Right lobe of liver (tissue), 6 donors: ENCODE results near the gene CACNA2D1. TPM values are rescaled to one million over a fixed set of nuclear protein-coding genes. Genes with fewer than 3 reads are reported as not detected.
A peak's percentile ranks its signal among the peaks of the same experiment; 100 is the strongest.

Source experiments
- ATAC-seq, 4 donors: fragments of 200-7000 bp; cut with Tn5 transposase; one replicate each; pipeline ENCODE4 v1.9.1; 2020; ENCODE audit warnings: mild to moderate bottlenecking in 4 of 4, moderate library complexity in 4 of 4
- DNase-seq, 3 donors: peaks; one replicate each; pipeline ENCODE4 v3.0.0-alpha.2; 2020
- H3K27ac ChIP-seq, 3 donors: fragments of 200-600 bp; one replicate each; pipeline ENCODE4 v1.8.0; 2022
- H3K27me3 ChIP-seq, 2 donors: fragments of 200-600 bp; one replicate each; pipeline ENCODE4 v1.8.0; 2022
- H3K36me3 ChIP-seq, 4 donors: fragments of 200-600 bp; sonication (generic) in 1 of 4; one replicate each; pipeline versions ENCODE4 v1.5.1 to v1.8.0; 2017 to 2022; ENCODE audit warnings: control low read depth in 1 of 4
- H3K4me1 ChIP-seq, 4 donors: fragments of 200-600 bp; sonication (generic) in 1 of 4; one replicate each; pipeline versions ENCODE4 v1.5.1 to v1.8.0; 2017 to 2022; ENCODE audit warnings: control low read depth in 1 of 4
- H3K4me3 ChIP-seq, 3 donors: fragments of 200-600 bp; one replicate each; pipeline ENCODE4 v1.8.0; 2022
- H3K9me3 ChIP-seq, 4 donors: fragments of 200-600 bp; sonication (generic) in 1 of 4; one replicate each; pipeline versions ENCODE4 v1.5.1 to v1.8.0; 2017 to 2022; ENCODE audit warnings: control low read depth in 1 of 4
- POLR2A ChIP-seq: fragments of 450-650 bp; IDR thresholded peaks from one replicate; pipeline ENCODE4 v1.6.1; 2017; ENCODE audit warnings: antibody characterized with exemption, mild to moderate bottlenecking
- WGBS: methylation state at CpG from one replicate; pipeline ENCODE4 v1.1.6; 2018; ENCODE audit warnings: low coverage, low lambda C conversion rate; ENCODE audit not compliant: insufficient coverage; ENCODE audit errors: missing lambda C conversion rate; 5-methylcytosine and 5-hydroxymethylcytosine counted together
- intact Hi-C, 2 donors: fragments of 100-400 bp; cut with DNase I; formaldehyde crosslinking; loops; one replicate each; pipeline versions ENCODE4 v1.11.2 to v1.14.1; 2022
- total RNA-seq, 6 experiments: library from RNA; depleted of rRNA in 2 of 6; stranded (reverse); fragments of >200 nt in 2 of 6; fragmentation: NEBNext Ultra II Directional in 3 of 6; extraction: Animal tissue kit (Norgen Biotek cat#: 25700) in 3 of 6; gene quantifications; one replicate each; pipeline versions ENCODE4 v1.1.0 to v1.2.4, GENCODE V29; 2016 to 2023
- TF ChIP-seq, protein P1 (sequence below), 4 donors: fragments of 200-600 bp in 3 of 4; fragments of 450-650 bp in 1 of 4; IDR thresholded peaks; one replicate each; pipeline versions ENCODE4 v1.5.1 to v1.8.0; 2016 to 2022; ENCODE audit warnings: antibody characterized with exemption in 4 of 4, mild to moderate bottlenecking in 2 of 4
- donor health status: DM: no; HTN: yes; CAD: no.
- donor health status: DM: no; HTN: no; CAD: no.
- donor health status: DM: no; HTN: no; CAD: no.
- donor health status: DM: no; HTN: yes; CAD: no.
- donor health status: DM: no; HTN: yes; CAD: no.

Gene CACNA2D1
- total RNA-seq, 6 experiments from 2014 or later, result 1.3 to 6.0 (median 2.2) TPM

DNA sequence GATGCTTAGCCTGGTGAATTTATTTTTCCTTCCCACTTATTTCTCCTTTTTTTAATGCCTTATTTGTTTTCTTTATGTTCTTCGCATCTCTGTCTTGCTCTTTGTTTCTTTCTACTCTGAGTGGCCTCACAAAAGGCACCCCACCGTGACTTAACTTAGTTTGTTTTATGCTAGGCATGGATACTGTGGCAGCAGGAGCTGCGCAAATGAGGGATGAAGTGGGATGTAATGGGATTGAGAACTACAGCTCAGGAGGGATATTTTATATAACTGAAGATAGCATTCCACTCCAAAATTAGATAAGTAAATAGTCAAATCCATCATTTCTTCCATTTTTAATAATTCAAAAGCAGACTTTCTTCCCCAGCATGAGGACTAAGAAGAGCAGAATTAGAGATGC is 1.7 kb upstream of the CACNA2D1 start:
- H3K27me3 ChIP-seq, result no peaks in the 10 kb centered on the region
- H3K36me3 ChIP-seq, result no peaks in the 10 kb centered on the region
- ATAC-seq (no peak), DNase-seq (no peak)
- no peak for TF ChIP-seq POLR2A
- TF ChIP-seq, protein P1, sequence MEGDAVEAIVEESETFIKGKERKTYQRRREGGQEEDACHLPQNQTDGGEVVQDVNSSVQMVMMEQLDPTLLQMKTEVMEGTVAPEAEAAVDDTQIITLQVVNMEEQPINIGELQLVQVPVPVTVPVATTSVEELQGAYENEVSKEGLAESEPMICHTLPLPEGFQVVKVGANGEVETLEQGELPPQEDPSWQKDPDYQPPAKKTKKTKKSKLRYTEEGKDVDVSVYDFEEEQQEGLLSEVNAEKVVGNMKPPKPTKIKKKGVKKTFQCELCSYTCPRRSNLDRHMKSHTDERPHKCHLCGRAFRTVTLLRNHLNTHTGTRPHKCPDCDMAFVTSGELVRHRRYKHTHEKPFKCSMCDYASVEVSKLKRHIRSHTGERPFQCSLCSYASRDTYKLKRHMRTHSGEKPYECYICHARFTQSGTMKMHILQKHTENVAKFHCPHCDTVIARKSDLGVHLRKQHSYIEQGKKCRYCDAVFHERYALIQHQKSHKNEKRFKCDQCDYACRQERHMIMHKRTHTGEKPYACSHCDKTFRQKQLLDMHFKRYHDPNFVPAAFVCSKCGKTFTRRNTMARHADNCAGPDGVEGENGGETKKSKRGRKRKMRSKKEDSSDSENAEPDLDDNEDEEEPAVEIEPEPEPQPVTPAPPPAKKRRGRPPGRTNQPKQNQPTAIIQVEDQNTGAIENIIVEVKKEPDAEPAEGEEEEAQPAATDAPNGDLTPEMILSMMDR (IDR thresholded peaks at IDR 0.05), result no peak
- no peak overlapping the region for H3K4me3 ChIP-seq
- no peaks in the 10 kb centered on the region for H3K9me3 ChIP-seq
- H3K4me1 ChIP-seq, result peaks cover 0 to 8% (median 0%) of the 10 kb centered on the region in 4 donors
- WGBS, result 71% methylated on average over 3 of the region's 3 CpGs
- H3K27ac ChIP-seq, result no peak overlapping the region
- intact Hi-C loops, result no loop called here

DNA sequence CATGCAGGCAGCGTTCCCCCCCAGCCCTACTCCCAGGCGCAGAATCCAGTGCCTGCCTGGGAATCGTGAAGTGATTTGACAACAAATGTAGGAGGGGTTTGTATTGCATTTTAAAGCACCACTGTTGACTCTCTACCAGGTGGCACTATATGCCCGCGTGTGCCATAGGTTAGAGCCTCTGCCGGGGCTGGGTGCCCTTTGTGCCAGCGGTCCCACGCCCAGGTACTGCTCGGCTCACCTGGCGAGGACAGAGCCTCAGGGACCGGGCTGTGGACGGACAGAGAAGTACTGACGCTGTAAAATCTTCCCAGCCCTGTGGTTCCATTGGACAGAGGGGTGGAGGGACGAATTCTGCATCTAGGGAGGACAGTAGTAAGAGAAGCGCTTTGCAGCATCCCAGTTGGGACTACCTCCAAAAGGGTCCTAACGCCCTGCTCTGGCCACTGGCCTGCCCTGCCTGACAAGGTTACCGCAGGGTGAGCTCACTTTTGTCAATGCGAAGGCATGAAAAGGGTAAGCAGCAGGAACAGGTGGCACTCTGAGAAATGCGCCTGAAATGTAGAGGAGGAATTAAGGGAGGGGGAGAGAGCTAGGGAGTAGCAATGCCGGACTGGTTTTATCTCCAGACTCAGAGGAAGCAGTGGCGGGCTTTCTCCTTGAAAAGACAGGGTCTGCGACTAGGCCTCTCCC is 788 bp upstream of the CACNA2D1 start:
- intact Hi-C loops, result no loop called here
- peak; percentile 17 to 42 (median 28) for ATAC-seq
- Histone ChIP-seq H3K9me3 (no peaks in the 10 kb centered on the region), H3K27me3 (no peaks in the 10 kb centered on the region), H3K27ac (no peak overlapping the region), H3K4me3 (peak overlapping the region; percentile 24 to 51 (median 40)), H3K4me1 (peaks cover 0 to 8% (median 0%) of the 10 kb centered on the region in 4 donors), H3K36me3 (no peaks in the 10 kb centered on the region)
- DNase-seq, result no peak
- 26% methylated on average over 10 of the region's 22 CpGs for WGBS
- TF ChIP-seq POLR2A, result no peak

DNA sequence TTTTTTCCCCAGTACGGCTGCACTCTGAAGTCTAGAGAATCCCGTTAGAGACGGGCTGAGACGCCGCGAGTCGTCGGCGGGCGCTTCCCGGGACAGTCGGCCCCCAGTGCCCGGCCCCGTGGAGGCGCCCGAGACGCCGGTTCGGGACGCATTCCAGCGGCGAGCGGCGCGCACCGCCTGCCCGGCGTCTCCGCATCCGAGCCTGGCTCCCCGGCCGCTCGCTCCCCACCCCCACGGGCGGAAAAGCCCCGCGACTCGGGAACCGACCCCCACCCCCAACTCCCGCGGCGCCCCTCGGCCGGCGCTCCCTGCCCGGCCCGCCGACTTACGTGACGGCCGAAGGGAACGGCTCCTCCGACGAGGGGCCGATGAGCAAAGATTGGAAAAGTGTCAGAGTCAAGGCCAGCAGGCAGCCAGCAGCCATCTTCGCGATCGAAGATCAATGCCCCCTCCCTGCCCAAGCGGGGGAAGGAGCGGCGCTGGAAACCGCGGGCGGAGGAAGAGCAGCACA is 486 bp downstream of the CACNA2D1 start:
- TF ChIP-seq, protein P1 (IDR thresholded peaks at IDR 0.05), result no peak
- no peak for TF ChIP-seq POLR2A
- peak; percentile 21 to 47 (median 26) for ATAC-seq
- no peak for DNase-seq

DNA sequence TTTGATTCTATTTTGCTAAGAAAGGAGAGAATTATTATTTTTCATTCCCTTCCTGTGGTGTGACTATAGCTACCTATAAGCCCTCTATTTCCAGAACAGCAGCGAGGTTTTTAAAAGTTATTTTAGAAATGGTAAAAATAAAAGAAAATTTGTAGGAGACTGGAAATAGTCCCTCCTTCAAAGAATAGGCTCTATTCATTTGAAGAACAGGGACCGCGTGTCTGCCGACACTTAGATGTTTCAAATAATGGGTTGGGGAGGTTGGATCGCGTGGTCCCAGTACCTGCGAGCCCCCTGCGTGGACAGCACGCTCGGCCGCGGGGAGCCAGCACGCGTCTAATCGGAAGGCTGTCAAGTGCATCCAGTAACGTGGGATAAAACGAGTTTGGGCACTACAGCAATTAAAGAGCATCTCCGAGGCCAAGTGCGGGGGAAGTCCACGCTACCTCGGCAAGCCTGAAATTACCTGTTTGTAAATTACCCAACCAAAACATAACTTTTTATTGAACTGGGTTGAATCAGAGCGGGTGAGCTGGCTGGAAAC is 1.0 kb downstream of the CACNA2D1 start:
- ATAC-seq, result no peak

More for the DNA sequence above, 486 bp downstream of the CACNA2D1 start:
- Histone ChIP-seq H3K4me3 (peak overlapping the region; percentile 24 to 51 (median 40)), H3K27me3 (no peaks in the 10 kb centered on the region), H3K27ac (peak overlapping the region in 1 of 3 donors; percentile 30), H3K4me1 (peaks cover 0 to 8% (median 0%) of the 10 kb centered on the region in 4 donors), H3K9me3 (no peaks in the 10 kb centered on the region), H3K36me3 (no peaks in the 10 kb centered on the region)
- intact Hi-C loops, result no loop called here
- 1% methylated on average over 16 of the region's 64 CpGs for WGBS

More for the DNA sequence above, 1.0 kb downstream of the CACNA2D1 start:
- no peak for TF ChIP-seq POLR2A
- TF ChIP-seq, protein P1 (IDR thresholded peaks at IDR 0.05), result no peak
- H3K4me1 ChIP-seq, result peaks cover 0 to 8% (median 0%) of the 10 kb centered on the region in 4 donors
- no peak for DNase-seq
- intact Hi-C loops, result no loop called here
- H3K36me3 ChIP-seq, result no peaks in the 10 kb centered on the region
- H3K27ac ChIP-seq, result no peak overlapping the region
- no peaks in the 10 kb centered on the region for H3K27me3 ChIP-seq
- 3% methylated on average over 14 of the region's 22 CpGs for WGBS
- H3K9me3 ChIP-seq, result no peaks in the 10 kb centered on the region
- H3K4me3 ChIP-seq, result peak overlapping the region; percentile 24 to 51 (median 40)
